PC-3 (cell line): ENCODE results near the gene KAT2B.

Source experiments
- EZH2 ChIP-seq: fragments of 300-600 bp; sonication (generic); IDR thresholded peaks from one replicate; pipeline ENCODE4 v1.6.1; 2017; ENCODE audit warnings: antibody characterized with exemption, mild to moderate bottlenecking, low read length; ENCODE audit not compliant: unreplicated experiment
- EZH2phosphoT487 ChIP-seq: fragments of 300-600 bp; sonication (generic); IDR thresholded peaks from 2 replicates; pipeline ENCODE4 v1.6.1; 2018; ENCODE audit warnings: mild to moderate bottlenecking, antibody characterized with exemption, low read length, borderline replicate concordance
- TF ChIP-seq, protein P1 (sequence below): fragments of 300-600 bp; sonication (generic); conservative IDR thresholded peaks from 2 replicates; pipeline ENCODE4 v1.5.1; 2017; ENCODE audit warnings: antibody characterized with exemption, low read depth, mild to moderate bottlenecking, low read length

DNA sequence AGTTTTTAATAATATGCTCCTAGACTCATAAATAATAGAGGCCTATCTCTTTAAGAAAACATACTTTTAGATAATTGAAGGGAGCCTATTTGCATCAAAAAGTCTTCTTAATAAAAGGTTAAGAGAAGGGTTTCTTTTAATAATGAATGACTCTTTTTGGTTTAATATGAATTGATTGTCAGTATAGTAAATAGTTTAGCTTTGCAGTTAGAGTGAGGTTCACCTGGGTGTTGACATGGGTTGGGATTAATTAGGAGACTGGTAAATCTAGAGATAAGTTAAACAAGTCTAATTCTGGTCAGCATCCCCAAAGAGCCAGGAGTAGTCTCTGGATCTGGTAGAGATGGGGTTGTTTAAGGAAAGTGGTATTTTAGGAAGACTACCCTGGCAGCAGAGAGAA, 43.0 kb downstream of the KAT2B start:
- TF ChIP-seq, protein P1, sequence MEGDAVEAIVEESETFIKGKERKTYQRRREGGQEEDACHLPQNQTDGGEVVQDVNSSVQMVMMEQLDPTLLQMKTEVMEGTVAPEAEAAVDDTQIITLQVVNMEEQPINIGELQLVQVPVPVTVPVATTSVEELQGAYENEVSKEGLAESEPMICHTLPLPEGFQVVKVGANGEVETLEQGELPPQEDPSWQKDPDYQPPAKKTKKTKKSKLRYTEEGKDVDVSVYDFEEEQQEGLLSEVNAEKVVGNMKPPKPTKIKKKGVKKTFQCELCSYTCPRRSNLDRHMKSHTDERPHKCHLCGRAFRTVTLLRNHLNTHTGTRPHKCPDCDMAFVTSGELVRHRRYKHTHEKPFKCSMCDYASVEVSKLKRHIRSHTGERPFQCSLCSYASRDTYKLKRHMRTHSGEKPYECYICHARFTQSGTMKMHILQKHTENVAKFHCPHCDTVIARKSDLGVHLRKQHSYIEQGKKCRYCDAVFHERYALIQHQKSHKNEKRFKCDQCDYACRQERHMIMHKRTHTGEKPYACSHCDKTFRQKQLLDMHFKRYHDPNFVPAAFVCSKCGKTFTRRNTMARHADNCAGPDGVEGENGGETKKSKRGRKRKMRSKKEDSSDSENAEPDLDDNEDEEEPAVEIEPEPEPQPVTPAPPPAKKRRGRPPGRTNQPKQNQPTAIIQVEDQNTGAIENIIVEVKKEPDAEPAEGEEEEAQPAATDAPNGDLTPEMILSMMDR: no peak
- TF ChIP-seq EZH2 (no peak), EZH2phosphoT487 (no peak)
